K562 (cell line): Measurements from ENCODE around the gene FRMD4A. TPM values are rescaled to one million over a fixed set of nuclear protein-coding genes. Genes with fewer than 3 reads are reported as not detected.

Experiments used
- ATAC-seq: fragments of 200-7000 bp; cut with Tn5 transposase; 3 replicates; pipeline ENCODE4 v1.9.1; 2020; ENCODE audit warnings: moderate library complexity
- BruUV-seq: library from RNA; stranded (reverse); fragments of 400-500 nt; replicated peaks from 2 replicates; lab custom pipeline; 2021; lab: Mats Ljungman, UMichigan
- CTCF ChIA-PET: fragments of 300-600 bp; formaldehyde crosslinking; extraction: SDS; loops from one replicate; lab custom pipeline; 2021; ENCODE audit warnings: low intra/inter-chr PET ratio; lab: Yijun Ruan, JAX
- POLR2A ChIA-PET: fragments of 300-600, 350-650 bp; sonication (Branson Sonifier 250); formaldehyde crosslinking; extraction: SDS; loops from one replicate; lab custom pipeline; 2021; ENCODE audit warnings: antibody characterized with exemption, inconsistent platforms; lab: Yijun Ruan, JAX
- DNase-seq, 4 experiments: peaks; one replicate each; pipeline versions ENCODE4 v3.0.0 to v3.0.0-alpha.2; 2011 to 2018; ENCODE audit warnings: low spot score in 3 of 4, mixed read lengths in 3 of 4; ENCODE audit errors: extremely low read depth in 1 of 4
- FAIRE-seq: peaks from 2 replicates; lab custom pipeline; 2011; peaks lifted over from hg19 to GRCh38; lab: Jason Lieb, UNC
- H2AFZ ChIP-seq: 2 replicates; pipeline ENCODE4 v1.6.0; 2011; ENCODE audit warnings: low read depth, low read length, control low read depth, inconsistent platforms
- H3K27ac ChIP-seq: fragments of 200-600 bp; 3 replicates; pipeline ENCODE4 v1.8.0; 2011; ENCODE audit warnings: low read depth, mild to moderate bottlenecking, control low read depth, inconsistent platforms, low read length, moderate library complexity, mixed read lengths; ENCODE audit errors: extremely low read depth
- H3K27me3 ChIP-seq, 2 experiments: fragments of 300-600 bp in 1 of 2; 2 replicates in 1 of 2; 3 replicates in 1 of 2; pipeline versions ENCODE4 v1.6.0 to v1.8.0; 2011; ENCODE audit warnings: inconsistent platforms in 2 of 2, low read length in 2 of 2, mild to moderate bottlenecking in 1 of 2, mixed read lengths in 1 of 2, moderate library complexity in 1 of 2; ENCODE audit not compliant: control insufficient read depth in 2 of 2, insufficient read depth in 2 of 2
- H3K36me3 ChIP-seq: fragments of 300-600 bp; 3 replicates; pipeline ENCODE4 v1.8.0; 2011; ENCODE audit warnings: mild to moderate bottlenecking, low read length, inconsistent platforms; ENCODE audit not compliant: control insufficient read depth, insufficient read depth
- H3K4me1 ChIP-seq, 2 experiments: fragments of 200-600 bp in 1 of 2; replicated peaks in 1 of 2; 2 replicates in 1 of 2; 3 replicates in 1 of 2; pipeline versions ENCODE4 v1.5.1 to v1.8.0; 2011; ENCODE audit warnings: inconsistent platforms in 2 of 2, low read length in 2 of 2, mild to moderate bottlenecking in 1 of 2, mixed read lengths in 1 of 2, moderate library complexity in 1 of 2; ENCODE audit not compliant: control insufficient read depth in 2 of 2, insufficient read depth in 2 of 2
- H3K4me2 ChIP-seq: 2 replicates; pipeline ENCODE4 v1.6.1; 2011; ENCODE audit warnings: low read length, control low read depth, inconsistent platforms, mixed read lengths; ENCODE audit not compliant: insufficient read depth
- H3K4me3 ChIP-seq: fragments of 200-600 bp; sonication (generic), shearing (Covaris generic); 2 replicates; pipeline ENCODE4 v1.5.1; 2016; ENCODE audit warnings: control low read depth, inconsistent platforms
- H3K79me2 ChIP-seq: fragments of 200-600 bp; 3 replicates; pipeline ENCODE4 v1.8.0; 2011; ENCODE audit warnings: low read length, inconsistent platforms; ENCODE audit not compliant: control insufficient read depth, insufficient read depth
- H3K9ac ChIP-seq, 2 experiments: 2 replicates each; pipeline versions ENCODE4 v1.6.0 to v1.6.1; 2011; ENCODE audit warnings: low read depth in 2 of 2, low read length in 2 of 2, control low read depth in 1 of 2, inconsistent platforms in 1 of 2, mild to moderate bottlenecking in 1 of 2, mixed read lengths in 1 of 2; ENCODE audit not compliant: insufficient read depth in 1 of 2
- H3K9me1 ChIP-seq: one replicate; pipeline ENCODE4 v1.6.0; 2011; ENCODE audit warnings: inconsistent platforms, mild to moderate bottlenecking, low read length, moderate library complexity; ENCODE audit not compliant: control insufficient read depth, insufficient read depth
- H3K9me3 ChIP-seq: replicated peaks from 2 replicates; pipeline ENCODE4 v1.5.1; 2011; ENCODE audit warnings: low read depth, low read length, inconsistent platforms; ENCODE audit not compliant: control insufficient read depth, insufficient read depth
- H4K20me1 ChIP-seq: replicated peaks from 2 replicates; pipeline ENCODE4 v1.6.1; 2011; ENCODE audit warnings: low read length, inconsistent platforms, mixed read lengths; ENCODE audit not compliant: control insufficient read depth, insufficient read depth
- ARHGAP35 ChIP-seq: fragments of 450-650 bp; IDR thresholded peaks from 2 replicates; pipeline ENCODE4 v1.6.1; 2018; ENCODE audit not compliant: partially characterized antibody
- BACH1 ChIP-seq: fragments of 200-800 bp; sonication (Bioruptor generic); IDR thresholded peaks from 2 replicates; pipeline ENCODE4 v1.6.1; 2016; ENCODE audit warnings: missing genetic modification characterization, missing compliant biosample characterization
- C11orf30 ChIP-seq: fragments of 450-650 bp; IDR thresholded peaks from 2 replicates; pipeline ENCODE4 v1.6.1; 2016; ENCODE audit warnings: low read depth, mild to moderate bottlenecking
- CHCHD3 ChIP-seq: fragments of 250-450 bp; sonication (Bioruptor Pico); IDR thresholded peaks from 2 replicates; pipeline ENCODE4 v2.1.2; 2022; ENCODE audit warnings: mild to moderate bottlenecking
- DACH1 ChIP-seq: fragments of 450-650 bp; IDR thresholded peaks from 2 replicates; pipeline ENCODE4 v1.6.1; 2018; ENCODE audit not compliant: partially characterized antibody
- ESRRB ChIP-seq: fragments of 250-450 bp; sonication (Bioruptor Pico); IDR thresholded peaks from 2 replicates; pipeline ENCODE4 v1.5.0; 2020; ENCODE audit warnings: mild to moderate bottlenecking, moderate library complexity, borderline replicate concordance
- HNRNPLL ChIP-seq: fragments of 200-400 bp; formaldehyde crosslinking; IDR thresholded peaks from 2 replicates; pipeline ENCODE4 v1.6.1; 2017; ENCODE audit warnings: low read length, low read depth, mild to moderate bottlenecking; ENCODE audit not compliant: poor library complexity, severe bottlenecking
- NFE2 ChIP-seq: IDR thresholded peaks from 2 replicates; pipeline ENCODE4 v1.6.1; 2014; ENCODE audit warnings: antibody characterized with exemption, low read depth
- PHB ChIP-seq: fragments of 250-450 bp; sonication (Bioruptor Pico); IDR thresholded peaks from 2 replicates; pipeline ENCODE4 v1.5.0; 2021
- ZNF57 ChIP-seq: fragments of 450-650 bp; formaldehyde crosslinking; IDR thresholded peaks from 2 replicates; pipeline ENCODE4 v1.4.0; 2020; ENCODE audit warnings: mild to moderate bottlenecking, moderate library complexity
- WGBS: fragments of 100-300 bp; shearing (Covaris generic); methylation state at CpG from one replicate; pipeline ENCODE4 v1.1.6; 2016; ENCODE audit warnings: low coverage, mixed read lengths; ENCODE audit not compliant: insufficient coverage; ENCODE audit errors: missing lambda C conversion rate; 5-methylcytosine and 5-hydroxymethylcytosine counted together
- in situ Hi-C: fragments of 300-500 bp; cut with MboI; formaldehyde crosslinking; loops from 4 replicates; pipeline ENCODE4 v1.15.0; 2018; ENCODE audit warnings: inconsistent platforms, mixed read lengths
- intact Hi-C: fragments of 100-400 bp; cut with micrococcal nuclease; formaldehyde crosslinking; loops from 2 replicates; pipeline ENCODE4 v1.14.2; 2022
- polyA plus RNA-seq, 8 experiments: library from polyadenylated mRNA; depleted of rRNA in 4 of 8; stranded (reverse) in 5 of 8; unstranded in 3 of 8; fragments of >200 nt; fragmentation: Nextera tagmentation in 2 of 8; fragmentation: Illumina TruSeq in 1 of 8; extraction: Ambion mirVana in 2 of 8; extraction: Trizol in 1 of 8; gene quantifications; 2 replicates each; pipeline versions ENCODE4 v1.2.1 to v1.2.3, GENCODE V29; 2011 to 2014; ENCODE audit warnings: inconsistent platforms in 1 of 8, missing spikeins in 1 of 8
- total RNA-seq, 7 experiments: library from RNA; depleted of rRNA in 6 of 7; stranded (reverse); fragments of >200 nt in 6 of 7; fragmentation: Illumina TruSeq in 2 of 7; extraction: Trizol in 2 of 7; gene quantifications; 2 replicates each; pipeline versions ENCODE4 v1.2.1 to v1.2.3, GENCODE V29; 2011 to 2021; ENCODE audit warnings: low replicate concordance in 1 of 7
- TF ChIP-seq, protein P1 (sequence below): fragments of 250-450 bp; sonication (Bioruptor Pico); IDR thresholded peaks from 2 replicates; pipeline ENCODE4 v1.4.0; 2020; ENCODE audit warnings: mild to moderate bottlenecking, moderate library complexity

FRMD4A gene
- total and polyA plus RNA-seq, 9 of the 15 experiments (the other 6 are each of a cell fraction or from before 2014, with no cell fraction given): 0.80 to 5.2 (median 3.0) TPM

DNA sequence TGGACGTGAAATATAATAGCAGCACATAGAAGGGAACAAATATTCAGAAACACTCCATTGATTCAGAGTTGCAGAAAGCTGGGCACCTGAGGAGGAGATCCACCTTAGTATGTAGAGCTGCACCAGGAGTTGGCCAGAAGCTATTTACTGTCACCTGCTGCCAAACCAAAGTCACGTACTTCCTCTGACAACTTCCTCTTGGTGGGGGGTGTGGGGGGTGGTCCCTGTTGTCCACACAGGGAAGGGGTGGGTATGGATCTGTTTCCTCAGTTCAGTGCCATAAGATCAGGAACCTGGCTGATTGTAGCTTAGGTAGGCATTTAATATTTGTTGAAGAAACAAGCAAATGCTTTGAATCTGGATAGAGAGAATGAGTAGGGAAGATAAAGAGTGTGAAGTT lies 264.6 kb downstream of the FRMD4A start:
- no peak overlapping the region for H3K4me2 ChIP-seq
- peaks cover 12 to 14% of the 10 kb centered on the region in 2 experiments; a peak in 4 of 5 replicates for H3K27me3 ChIP-seq
- intact Hi-C loops (no loop called here), in situ Hi-C loops (no loop called here)
- H3K4me1 ChIP-seq: no peaks in the 10 kb centered on the region
- H3K9me3 ChIP-seq: no peaks in the 10 kb centered on the region
- no peak overlapping the region for H3K4me3 ChIP-seq
- H3K9ac ChIP-seq: no peak overlapping the region
- H3K79me2 ChIP-seq: no peaks in the 10 kb centered on the region
- no peaks in the 10 kb centered on the region for H3K36me3 ChIP-seq
- no TSS peak for BruUV-seq
- no peak overlapping the region for H2AFZ ChIP-seq
- TF ChIP-seq DACH1: no peak
- TF ChIP-seq C11orf30: no peak
- no peak for TF ChIP-seq CHCHD3
- no peak for TF ChIP-seq BACH1
- no peak for TF ChIP-seq ZNF57 (CRISPR knock-in tag)
- TF ChIP-seq, protein P1, sequence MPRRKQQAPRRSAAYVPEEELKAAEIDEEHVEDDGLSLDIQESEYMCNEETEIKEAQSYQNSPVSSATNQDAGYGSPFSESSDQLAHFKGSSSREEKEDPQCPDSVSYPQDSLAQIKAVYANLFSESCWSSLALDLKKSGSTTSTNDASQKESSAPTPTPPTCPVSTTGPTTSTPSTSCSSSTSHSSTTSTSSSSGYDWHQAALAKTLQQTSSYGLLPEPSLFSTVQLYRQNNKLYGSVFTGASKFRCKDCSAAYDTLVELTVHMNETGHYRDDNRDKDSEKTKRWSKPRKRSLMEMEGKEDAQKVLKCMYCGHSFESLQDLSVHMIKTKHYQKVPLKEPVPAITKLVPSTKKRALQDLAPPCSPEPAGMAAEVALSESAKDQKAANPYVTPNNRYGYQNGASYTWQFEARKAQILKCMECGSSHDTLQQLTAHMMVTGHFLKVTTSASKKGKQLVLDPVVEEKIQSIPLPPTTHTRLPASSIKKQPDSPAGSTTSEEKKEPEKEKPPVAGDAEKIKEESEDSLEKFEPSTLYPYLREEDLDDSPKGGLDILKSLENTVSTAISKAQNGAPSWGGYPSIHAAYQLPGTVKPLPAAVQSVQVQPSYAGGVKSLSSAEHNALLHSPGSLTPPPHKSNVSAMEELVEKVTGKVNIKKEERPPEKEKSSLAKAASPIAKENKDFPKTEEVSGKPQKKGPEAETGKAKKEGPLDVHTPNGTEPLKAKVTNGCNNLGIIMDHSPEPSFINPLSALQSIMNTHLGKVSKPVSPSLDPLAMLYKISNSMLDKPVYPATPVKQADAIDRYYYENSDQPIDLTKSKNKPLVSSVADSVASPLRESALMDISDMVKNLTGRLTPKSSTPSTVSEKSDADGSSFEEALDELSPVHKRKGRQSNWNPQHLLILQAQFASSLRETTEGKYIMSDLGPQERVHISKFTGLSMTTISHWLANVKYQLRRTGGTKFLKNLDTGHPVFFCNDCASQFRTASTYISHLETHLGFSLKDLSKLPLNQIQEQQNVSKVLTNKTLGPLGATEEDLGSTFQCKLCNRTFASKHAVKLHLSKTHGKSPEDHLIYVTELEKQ (CRISPR knock-in tag): no peak
- no peak for TF ChIP-seq ARHGAP35
- TF ChIP-seq HNRNPLL: no peak
- TF ChIP-seq PHB (CRISPR knock-in tag): no peak
- TF ChIP-seq ESRRB (CRISPR knock-in tag): no peak
- TF ChIP-seq NFE2: no peak
- 0% methylated on average over 2 of the region's 2 CpGs for WGBS
- ChIA-PET POLR2A (no interaction called here), CTCF (no interaction called here)
- FAIRE-seq (no peak), DNase-seq (no peak), ATAC-seq (no peak)
- no peaks in the 10 kb centered on the region for H4K20me1 ChIP-seq
- no peak overlapping the region for H3K27ac ChIP-seq
- H3K9me1 ChIP-seq: no peaks in the 10 kb centered on the region
